Central memory CD4-positive, alpha-beta T cell (primary cell): Measurements from ENCODE around the gene SYN1.
"Not testable (repeated sequence)": the region's sequence is repeated elsewhere in the genome, so short reads cannot be mapped to it uniquely, and the experiment has no call there.

Source experiments
- DNase-seq: peaks from one replicate; pipeline ENCODE4 v3.0.0; 2022
- total RNA-seq, 3 experiments: gene quantifications; one replicate each; lab custom pipeline; 2026; lab: John Stamatoyannopoulos, UW

The SYN1 gene
- total RNA-seq, result 0 to 0.39 (median 0.11) reads per million in 3 experiments

DNA sequence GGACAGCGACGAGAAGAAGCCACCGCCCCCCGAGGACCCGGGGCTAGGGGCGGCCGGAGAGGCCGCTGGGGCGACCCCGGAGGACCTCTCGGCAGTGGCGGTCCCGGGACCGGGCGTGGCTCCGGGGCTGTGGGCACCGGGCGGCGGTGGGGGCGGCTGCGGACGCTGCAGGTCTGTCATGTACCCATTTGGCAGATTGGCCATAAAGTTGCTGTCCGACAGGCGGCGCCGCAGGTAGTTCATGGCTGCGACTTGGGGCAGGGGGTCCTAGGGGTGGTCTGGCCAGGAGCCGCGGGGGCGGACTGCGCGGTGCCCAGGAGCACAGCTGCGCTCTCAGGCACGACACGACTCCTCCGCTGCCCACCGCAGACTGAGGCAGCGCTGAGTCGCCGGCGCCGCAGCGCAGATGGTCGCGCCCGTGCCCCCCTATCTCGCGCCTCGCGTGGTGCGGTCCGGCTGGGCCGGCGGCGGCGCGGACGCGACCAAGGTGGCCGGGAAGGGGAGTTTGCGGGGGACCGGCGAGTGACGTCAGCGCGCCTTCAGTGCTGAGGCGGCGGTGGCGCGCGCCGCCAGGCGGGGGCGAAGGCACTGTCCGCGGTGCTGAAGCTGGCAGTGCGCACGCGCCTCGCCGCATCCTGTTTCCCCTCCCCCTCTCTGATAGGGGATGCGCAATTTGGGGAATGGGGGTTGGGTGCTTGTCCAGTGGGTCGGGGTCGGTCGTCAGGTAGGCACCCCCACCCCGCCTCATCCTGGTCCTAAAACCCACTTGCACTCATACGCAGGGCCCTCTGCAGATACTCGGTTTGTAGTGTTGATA lies at the start of gene SYN1:
Gene SYN1, minus strand, starts transcription at position 372 of the 817 bp plus-strand sequence. Its CDS starts 129 bp downstream, at position 243.
- peak; percentile 76 for DNase-seq

DNA sequence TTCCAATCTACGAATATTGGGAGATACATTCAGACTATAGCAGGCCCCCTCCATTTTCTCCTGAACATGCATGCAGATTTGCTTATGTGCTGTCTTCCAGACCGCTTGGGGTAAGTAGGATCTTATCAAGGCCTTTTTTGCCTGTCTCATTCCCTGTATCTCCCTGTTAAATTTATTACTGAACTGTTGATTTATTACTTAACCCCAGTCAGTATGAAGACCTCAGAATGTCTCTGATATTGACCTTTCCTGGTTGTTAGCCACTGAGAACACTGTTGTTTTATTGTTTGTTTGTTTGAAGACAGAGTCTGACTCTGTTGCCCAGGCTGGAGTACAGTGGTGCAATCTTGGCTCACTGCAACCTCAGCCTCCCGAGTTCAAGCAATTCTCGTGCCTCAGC lies 46.1 kb upstream of the SYN1 start:
- not testable (repeated sequence) for DNase-seq

DNA sequence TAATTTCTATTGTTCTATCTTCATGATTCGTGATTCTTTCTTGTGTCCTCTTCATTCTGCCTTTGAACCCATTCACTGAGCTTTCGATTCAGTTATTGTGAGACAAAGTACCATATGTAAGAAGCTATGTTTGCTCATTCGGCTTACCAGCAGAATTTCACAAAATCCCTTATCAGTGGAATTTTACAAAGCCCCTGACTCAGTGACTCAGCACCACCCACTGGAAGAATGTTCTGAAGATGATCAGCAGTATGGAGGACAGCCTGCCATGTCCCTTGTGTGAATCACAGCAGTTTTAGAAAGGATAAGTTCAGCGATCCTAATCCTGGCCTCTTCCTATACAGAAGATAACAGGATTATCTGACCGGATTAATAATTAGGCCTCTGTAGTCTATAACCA lies 45.1 kb upstream of the SYN1 start:
- DNase-seq, result no peak

DNA sequence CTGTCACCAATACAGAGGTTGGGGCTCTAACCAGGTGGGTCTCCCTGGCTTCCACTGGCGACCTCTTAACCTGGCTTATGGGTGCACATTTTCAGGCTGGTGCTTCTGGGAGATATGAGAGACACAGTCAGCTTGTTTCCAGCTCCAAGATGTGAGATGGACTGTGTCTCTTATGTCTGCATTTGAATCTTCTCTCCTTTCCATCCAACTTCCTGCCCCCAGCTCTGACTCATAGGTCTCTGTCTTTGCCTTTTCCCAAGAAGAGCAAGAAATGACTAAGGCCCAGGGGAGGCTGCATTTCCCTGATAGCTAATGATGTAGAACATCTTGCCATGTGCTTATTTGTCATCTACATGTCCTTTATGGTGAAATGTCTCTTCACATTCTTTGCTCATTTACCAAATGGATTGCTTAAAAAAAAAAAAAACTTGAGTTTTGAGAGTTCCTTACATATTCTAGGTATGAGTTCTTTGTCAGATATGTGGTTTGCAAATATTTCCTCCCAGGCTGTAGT lies 42.5 kb upstream of the SYN1 start:
- no peak for DNase-seq

DNA sequence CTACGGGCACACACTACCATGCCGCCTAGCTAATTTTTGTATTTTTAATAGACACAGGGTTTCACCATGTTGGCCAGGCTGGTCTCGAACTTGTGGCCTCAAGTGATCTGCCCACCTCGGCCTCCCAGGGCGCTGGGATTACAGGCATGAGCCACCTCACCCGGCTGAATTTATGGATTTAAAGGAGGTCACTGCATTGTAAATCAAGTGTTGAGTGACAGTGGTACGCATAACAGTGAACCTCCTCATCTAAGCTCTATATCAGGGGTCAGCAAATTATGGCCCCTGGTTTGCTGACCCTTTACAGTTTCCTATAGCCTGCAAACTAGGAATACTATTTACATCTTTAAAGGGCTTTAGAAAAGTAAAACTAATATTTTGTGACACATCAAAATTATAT lies 41.9 kb upstream of the SYN1 start:
- DNase-seq, result no peak

DNA sequence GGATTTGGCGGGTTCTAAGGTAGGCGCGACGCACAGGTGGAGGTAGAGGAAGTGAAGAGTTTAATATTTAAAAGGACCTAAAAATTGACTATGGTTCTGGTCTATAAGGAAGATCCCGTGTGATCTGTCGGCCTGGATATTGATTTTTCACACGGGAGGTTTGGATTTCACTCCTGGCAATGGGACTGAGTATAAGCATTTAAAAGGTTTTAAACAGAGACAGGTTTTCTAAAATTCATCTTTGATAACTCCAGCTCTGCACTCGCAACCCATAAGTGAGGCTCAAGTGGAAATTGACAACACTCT lies 39.7 kb upstream of the SYN1 start:
- no peak for DNase-seq

DNA sequence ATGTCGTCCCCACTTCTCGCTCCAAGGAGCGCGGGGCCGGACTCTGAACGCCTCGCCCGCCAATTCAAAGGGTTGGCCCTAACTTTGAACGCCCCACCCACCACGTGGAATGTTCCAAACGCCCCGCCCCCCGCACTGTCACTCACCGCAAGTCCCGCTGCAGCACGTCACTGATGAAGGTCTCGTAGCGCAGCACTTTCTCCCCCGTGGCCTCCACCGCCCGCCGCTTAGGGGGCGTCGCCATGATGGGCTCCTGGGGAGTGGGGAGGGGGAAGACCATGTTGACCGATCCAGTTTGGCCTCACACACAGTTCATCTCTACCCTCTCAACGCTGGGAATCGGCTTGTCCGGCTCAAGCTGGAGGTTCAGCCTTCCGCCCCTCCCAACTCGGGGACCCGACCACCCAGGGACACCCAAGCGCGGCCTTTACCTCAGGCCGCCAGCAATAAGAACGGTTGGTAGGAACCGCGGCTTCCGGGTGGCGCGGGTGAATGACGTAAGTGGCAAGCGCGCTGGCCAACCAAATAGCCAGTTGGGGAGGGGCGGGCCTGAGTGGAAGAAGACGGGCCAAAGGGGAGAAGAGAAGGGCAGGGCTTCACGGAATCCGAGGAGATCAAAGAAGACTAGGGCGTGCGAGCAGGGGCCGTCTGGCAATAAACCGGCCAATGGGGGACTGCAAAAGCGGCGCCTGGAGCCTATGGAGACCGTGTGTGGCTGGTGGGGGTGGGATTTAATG lies 39.2 kb upstream of the SYN1 start, which contains the start of gene UXT:
Gene UXT, minus strand, starts transcription at position 497 of the 737 bp plus-strand sequence. Its CDS starts 253 bp downstream, at position 244.
- DNase-seq, result peak; percentile 91

DNA sequence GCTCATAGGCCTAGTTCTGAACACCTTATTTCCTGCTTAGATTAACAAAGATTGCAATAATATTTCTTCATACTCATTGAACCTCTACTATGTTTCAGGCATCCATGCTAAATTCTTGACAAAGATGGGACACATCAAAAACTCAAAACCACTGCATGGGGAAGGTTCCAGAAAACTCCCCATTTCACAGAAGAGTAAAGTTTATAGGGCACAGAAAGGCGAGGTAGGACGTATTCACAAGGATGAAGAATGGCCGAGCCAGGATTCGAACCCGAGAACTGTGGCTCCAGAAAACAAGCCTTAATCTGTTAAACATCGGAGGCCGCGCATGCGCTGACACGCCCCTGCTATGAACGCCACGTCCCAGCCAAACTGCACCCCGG lies 38.6 kb upstream of the SYN1 start:
- no peak for DNase-seq

DNA sequence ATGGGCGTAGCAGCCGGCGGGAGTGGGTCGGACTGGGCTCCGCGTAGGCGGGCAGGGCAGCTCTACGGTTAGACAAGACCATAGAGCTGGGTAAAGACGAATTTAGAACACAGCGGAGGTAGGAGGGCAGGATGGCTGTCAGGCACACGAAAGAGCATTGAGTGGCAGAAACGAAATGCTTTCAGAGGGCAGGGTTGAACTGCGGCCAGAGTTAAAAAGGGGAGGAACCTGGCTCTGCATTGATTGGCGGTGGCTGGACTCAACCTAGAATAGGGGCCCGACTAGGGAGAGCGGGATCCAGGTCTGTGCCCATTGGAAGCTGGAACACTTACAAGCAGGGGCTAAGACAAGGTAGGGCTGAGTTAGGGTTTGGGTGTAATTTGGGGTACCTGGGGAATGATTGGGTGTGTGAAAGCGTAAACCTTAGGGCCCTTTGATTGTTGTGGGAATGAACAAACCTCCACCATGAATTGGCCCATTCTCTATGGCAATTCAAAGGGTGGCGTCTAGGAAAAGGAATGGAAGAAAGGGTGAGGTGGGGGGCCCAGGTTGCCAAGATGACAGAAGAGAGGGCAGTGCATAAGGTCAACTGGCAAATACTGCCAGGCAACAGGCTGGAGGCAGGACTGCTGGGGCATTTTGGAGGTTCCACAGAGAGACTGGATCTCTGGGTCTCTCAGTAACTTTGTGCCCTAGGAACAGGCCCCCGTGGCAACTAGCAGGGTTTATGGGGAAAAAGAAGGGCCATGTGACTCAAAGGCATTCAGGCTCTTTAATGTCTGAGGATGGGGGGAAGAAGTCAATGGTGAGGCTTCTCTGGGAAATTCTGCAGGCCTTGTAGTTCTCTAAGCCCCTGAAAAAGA lies 31.6 kb upstream of the SYN1 start:
- no peak for DNase-seq

DNA sequence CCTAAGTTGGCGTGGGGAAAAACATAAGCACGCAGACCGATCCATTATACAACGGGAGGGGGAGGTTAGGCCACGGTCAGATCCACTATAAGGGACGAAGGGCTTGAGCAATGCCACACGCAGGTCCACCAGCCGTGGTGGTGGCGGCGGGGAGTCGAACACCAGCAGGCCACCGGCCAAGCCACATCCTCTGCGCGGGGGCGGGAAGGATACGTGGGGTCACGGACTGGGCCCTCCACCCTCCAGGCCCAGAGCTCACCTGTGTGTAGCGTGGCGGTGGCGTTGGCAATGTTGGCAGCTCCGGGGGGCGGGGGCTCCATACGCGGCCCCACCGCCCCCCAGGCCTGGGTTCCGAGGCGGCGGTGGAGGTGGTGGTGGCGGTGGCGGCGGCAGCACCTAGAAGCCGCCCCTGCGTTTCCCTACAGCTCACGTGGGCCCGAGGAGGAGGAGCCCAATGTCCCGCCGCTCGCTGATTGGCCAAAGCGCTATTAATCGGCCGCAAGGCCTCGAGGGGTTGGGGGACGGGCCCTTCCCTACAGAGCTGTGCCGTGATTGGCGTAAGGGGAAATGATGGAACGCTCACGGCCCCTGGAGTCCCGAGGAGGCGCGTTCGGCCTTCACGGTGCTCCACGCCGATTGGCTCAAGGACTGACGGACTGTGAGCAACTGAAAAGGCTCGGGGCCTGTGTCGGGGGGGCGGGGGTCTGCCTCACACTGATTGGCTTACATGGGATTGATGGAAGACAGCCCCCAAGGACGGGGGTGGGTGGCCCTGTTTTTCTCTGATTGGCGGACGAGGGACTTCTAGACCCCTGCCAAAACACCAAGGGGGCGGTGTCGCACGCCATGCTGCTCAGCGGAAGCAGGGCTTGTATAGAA lies 30.7 kb upstream of the SYN1 start, which contains the start of gene ELK1:
Gene ELK1, minus strand, starts transcription at position 400 of the 879 bp plus-strand sequence. CDS start 9,122 bp downstream, outside the sequence.
- DNase-seq, result peak; percentile 90

DNA sequence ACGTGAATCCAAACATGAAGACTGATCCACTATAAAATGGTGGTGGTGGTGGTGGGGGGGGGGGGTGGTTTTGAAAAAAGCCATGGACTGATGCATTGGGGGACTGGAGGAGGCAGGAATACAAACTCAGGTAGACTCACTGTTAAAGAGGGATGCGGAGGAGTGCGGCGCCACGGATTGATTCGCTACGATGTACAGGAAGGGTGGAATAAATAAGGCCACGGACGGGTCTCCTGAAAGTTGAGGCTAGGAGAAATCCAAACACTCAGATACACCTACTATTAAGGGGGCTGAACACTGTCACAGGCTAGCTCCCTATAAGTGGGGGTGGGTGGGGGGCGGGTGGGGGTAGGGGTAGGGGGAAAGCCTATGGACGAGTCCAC lies 30.1 kb upstream of the SYN1 start:
- no peak for DNase-seq

DNA sequence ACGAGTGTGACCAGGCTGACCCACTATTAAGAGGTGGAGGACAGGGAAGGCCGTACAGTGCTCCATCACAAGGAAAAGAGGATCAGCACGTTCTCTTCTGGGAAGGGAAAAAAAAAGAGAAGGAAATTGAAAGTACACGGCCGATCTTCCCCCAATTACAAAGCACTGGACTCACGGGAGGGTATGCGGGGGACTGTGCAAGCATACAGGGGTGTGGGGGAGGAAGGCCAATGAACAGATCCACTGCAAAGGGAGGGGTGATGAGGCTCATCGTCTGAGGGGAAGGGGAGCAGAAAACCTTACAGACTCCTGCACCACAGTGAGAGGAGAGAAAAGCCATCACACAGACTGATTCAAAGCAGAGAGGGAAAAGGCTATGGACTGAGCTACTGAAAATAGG lies 29.6 kb upstream of the SYN1 start:
- no peak for DNase-seq

DNA sequence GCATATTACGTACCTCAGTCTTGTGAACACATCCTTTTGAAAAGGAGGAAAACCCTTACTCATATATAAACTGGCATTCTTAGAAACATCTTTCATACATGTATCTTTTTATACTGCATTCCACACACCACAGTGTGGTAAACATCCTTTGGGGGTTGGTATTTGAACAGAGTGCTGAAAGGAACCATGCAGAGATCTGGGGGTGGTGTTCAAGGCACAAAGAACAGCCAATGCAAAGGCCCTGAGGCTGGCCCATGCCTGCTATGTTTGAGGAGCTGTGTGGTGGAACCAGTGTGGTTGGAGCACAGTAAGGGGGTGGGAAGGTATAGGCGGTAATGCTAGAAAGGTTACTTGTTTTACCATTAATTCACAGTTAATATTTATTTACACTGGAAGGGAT lies 28.7 kb upstream of the SYN1 start:
- DNase-seq, result no peak

DNA sequence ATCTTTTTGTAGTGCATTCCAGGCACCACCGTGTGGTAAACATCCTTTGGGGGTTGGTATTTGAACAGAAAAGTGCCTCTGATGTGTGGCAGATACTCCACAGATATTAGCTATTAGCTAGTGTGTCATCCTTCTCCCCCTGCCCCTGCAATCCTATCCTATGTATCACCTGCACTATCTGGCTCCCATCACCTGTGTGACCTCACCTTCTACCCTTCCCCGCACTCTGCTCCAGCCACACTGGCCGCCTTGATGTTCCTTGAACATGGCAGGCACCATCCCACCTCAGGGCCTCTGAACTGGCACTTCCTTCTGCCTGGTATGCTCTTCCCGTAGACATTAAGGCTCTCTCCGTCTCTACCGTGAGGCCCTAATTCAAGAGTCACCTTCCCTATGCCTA lies 27.0 kb upstream of the SYN1 start:
- no peak for DNase-seq

DNA sequence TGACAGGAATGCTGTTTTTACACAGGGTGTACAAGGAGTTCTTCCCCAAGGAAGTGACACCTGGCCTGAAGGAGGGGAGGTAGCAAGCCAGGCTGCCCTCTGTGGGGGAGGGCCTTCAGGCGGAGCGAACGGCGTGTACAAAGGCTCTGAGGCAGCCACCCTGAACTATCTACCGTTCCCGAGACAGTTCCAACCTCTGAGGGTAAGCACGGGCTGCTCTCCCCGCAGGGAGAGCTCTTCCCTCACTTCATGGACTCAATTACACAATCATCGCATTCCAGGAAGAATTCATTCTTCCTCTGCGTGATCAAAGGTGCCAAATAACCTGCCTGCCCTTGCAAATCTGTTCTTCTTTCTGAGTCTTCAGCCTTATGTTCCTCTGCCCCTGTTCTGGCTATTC lies 25.9 kb upstream of the SYN1 start:
- DNase-seq, result no peak

DNA sequence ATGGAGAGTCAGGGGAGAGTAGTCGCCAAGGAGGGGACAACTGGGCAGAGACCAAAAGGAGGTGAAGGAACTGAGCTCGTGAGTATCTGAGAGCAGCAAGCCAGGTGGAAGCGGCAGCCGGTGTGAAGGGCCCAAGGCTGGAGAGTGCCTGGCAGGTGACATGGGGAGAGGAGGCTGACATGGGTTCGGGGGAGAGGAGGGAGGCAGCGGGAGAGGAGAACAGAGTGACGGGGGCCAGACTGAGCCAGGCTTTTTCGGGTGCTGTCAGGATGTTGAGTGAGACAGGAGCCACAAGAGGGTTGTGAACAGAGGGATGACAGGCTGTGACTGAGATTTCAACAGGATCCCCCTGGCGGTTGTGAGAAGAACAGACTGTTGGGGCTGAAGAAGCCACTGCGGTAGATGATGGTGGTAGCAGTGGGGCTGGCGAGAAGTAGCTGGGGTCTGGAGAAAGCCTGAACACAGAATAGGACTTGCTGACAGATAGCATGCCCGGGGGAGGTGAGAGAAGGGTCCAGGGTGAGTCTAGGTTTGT lies 25.0 kb upstream of the SYN1 start:
- peak; percentile 13 for DNase-seq

DNA sequence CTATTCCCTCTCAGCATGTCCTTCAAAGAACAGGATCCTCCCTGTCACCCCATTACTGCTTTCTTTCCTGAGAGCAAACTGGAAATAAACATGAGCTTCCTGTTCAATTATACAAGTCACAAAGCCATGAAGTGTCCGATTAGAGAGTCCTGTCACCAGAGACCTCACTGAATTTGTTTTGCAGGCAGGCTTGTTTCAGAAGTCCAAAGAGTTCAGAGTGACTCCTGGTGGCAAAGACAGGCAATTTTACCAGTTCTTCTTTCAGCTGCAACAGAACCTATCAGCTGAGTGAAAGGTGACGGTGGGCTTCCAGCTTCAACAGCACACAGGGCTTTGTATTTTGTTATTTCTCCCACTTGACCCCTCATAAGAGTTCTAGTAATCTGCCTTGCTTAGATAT lies 24.3 kb upstream of the SYN1 start:
- DNase-seq, result no peak

DNA sequence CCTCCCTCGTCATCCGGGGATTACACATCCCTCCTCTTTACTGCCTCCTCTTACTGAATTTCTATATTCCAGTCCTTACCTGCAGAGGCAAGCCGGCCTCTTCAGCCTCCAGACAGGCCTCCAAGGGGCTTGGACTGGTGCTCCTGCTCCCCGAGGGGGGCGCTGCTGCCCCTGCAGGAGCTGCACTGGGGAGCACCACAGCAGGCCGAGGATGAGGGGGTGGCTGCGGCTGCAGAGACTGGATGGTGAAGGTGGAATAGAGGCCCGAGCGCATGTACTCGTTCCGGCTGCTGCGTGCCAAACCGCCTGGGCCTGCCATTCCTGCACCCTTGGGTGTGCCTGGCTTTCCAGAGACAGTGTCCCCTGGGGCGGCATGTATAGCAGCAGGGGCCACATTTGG lies 19.2 kb upstream of the SYN1 start:
- no peak for DNase-seq

DNA sequence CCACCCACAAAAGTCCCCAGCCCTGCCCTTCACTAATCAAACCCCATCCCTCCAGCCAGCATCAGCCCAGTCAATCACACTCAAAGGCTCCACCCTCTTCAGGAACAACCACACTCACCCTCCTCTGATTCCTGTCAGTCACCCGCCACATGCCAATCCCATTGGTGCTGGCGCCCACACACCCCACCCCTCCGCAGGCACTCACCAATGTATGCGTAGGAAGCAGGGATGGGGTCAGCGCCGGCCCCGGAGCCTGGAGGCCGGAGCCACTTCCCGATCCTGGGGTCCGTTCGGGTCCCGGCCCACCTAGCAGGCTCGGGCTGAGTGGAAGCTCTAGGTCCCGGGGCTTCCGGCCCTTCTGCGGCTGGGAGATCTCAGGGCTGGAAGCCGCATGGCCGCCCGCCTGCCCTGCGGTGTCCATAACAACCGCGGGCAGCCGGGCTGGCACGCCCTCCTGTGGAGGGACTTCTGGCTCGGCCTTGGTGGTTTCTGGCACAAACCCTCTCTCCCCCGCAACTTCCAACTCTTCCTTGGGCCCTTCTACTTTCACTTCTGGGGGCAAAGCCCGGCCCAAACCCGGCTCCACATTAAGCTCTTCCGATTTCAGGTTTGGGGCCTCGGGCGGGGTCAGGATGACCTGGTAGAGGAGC lies 18.0 kb upstream of the SYN1 start:
- DNase-seq, result peak; percentile 29

DNA sequence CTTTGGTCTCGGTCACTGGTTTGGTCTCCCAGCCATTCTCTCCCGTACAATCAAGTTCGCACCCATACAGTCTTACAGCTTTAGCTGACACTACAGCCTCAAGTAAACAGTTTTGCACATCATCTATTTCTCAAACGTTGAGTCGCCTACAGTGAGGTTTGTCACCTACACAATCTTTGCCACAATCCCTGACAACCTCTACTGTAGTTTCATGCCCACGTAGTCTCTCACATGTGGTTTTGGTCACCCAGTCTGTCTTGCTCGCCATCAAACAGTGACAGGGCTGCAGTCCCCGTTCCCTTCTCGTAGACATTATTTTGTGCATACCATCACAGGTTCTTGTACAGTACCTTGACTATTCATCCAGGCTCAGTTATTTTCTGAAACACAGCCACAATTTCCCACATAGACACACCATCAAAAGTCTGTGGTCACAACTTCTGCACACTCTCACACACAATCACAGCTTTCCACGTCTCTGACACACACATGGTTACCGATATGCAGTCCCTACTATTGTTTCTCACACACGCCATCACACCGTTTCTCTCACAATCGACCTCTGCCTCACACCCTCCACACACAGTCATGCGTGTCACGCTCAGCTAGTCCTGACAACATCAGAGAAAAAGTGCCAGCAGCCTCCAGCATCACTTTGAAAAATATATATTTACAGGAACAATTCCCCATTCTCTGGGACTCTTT lies 15.4 kb upstream of the SYN1 start:
- no peak for DNase-seq
